Loucy (cell line): ENCODE results near the gene EIF2S1.

ENCODE experiments used
- H2AFZ ChIP-seq: fragments of 200-600 bp; sonication (generic); 2 replicates; pipeline ENCODE4 v1.6.0; 2016; ENCODE audit warnings: antibody characterized with exemption, mild to moderate bottlenecking, low read length, moderate library complexity
- H3F3A ChIP-seq: fragments of 200-600 bp; 2 replicates; pipeline ENCODE4 v1.6.0; 2016; ENCODE audit warnings: antibody characterized with exemption, low read depth, mild to moderate bottlenecking
- H3K27me3 ChIP-seq: fragments of 200-600 bp; sonication (generic); 2 replicates; pipeline ENCODE4 v1.6.1; 2014; ENCODE audit warnings: low read length, mild to moderate bottlenecking; ENCODE audit not compliant: insufficient read depth, poor library complexity, severe bottlenecking
- H3K36me3 ChIP-seq: fragments of 200-600 bp; sonication (generic); 2 replicates; pipeline ENCODE4 v1.6.1; 2016; ENCODE audit warnings: low read length; ENCODE audit not compliant: insufficient read depth
- H3K4me1 ChIP-seq: fragments of 200-600 bp; sonication (generic); 2 replicates; pipeline ENCODE4 v1.5.1; 2014; ENCODE audit warnings: low read length, mild to moderate bottlenecking; ENCODE audit not compliant: insufficient read depth, poor library complexity, severe bottlenecking
- H3K4me2 ChIP-seq: fragments of 200-600 bp; sonication (generic); 2 replicates; pipeline ENCODE4 v1.6.0; 2014; ENCODE audit warnings: antibody characterized with exemption, low read length, low read depth, mild to moderate bottlenecking; ENCODE audit not compliant: poor library complexity, severe bottlenecking
- H3K4me3 ChIP-seq: fragments of 200-600 bp; sonication (generic); 2 replicates; pipeline ENCODE4 v1.5.1; 2014; ENCODE audit warnings: low read length, mild to moderate bottlenecking, mixed read lengths; ENCODE audit not compliant: poor library complexity, severe bottlenecking
- H3K79me2 ChIP-seq: fragments of 200-600 bp; sonication (generic); 2 replicates; pipeline ENCODE4 v1.6.1; 2014; ENCODE audit warnings: low read length; ENCODE audit not compliant: insufficient read depth
- H3K9ac ChIP-seq: fragments of 200-600 bp; sonication (generic); 2 replicates; pipeline ENCODE4 v1.6.0; 2014; ENCODE audit warnings: mild to moderate bottlenecking, low read depth, low read length, moderate library complexity; ENCODE audit not compliant: poor library complexity, severe bottlenecking
- H3K9me2 ChIP-seq: fragments of 200-600 bp; sonication (generic); replicated peaks from 2 replicates; pipeline ENCODE4 v1.6.1; 2016; ENCODE audit warnings: low read depth, low read length, mixed read lengths
- H3K9me3 ChIP-seq: fragments of 200-600 bp; sonication (generic); 2 replicates; pipeline ENCODE4 v1.6.1; 2014; ENCODE audit warnings: mild to moderate bottlenecking, antibody characterized with exemption, low read length, low read depth; ENCODE audit not compliant: insufficient read depth
- H4K20me1 ChIP-seq: fragments of 200-600 bp; sonication (generic); 2 replicates; pipeline ENCODE4 v1.6.0; 2014; ENCODE audit warnings: antibody characterized with exemption, low read length, mild to moderate bottlenecking; ENCODE audit not compliant: insufficient read depth, poor library complexity, severe bottlenecking
- EZH2phosphoT487 ChIP-seq: fragments of 200-600 bp; IDR thresholded peaks from 2 replicates; pipeline ENCODE4 v1.6.1; 2018; ENCODE audit warnings: antibody characterized with exemption, mild to moderate bottlenecking, moderate library complexity, borderline replicate concordance
- TF ChIP-seq, protein P1 (sequence below): fragments of 200-600 bp; sonication (generic); conservative IDR thresholded peaks from 2 replicates; pipeline ENCODE4 v1.5.1; 2014; ENCODE audit warnings: mild to moderate bottlenecking, antibody characterized with exemption, low read length

Gene EIF2S1

DNA sequence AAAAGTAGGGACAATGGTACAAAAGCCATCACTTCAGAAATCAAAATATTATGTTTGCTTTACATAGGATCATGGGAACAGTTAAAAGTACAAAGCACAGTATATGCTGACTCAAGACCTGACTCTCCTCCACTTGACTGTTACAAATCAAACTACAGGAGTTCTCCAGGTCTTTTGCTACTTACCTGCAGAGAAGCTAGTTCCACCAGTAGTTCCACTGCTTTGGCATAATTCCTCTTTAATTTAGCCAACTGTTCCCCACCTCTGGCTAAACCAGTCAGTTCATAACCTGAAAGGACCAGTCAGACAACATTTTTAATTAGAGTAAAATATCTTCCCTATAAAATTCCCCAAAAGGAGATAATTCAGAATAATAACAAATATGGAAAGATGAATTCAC is 14.5 kb upstream of the EIF2S1 start:
- Histone ChIP-seq H3K4me3 (no peak overlapping the region), H3K9ac (no peak overlapping the region), H3K9me3 (no peaks in the 10 kb centered on the region), H3K4me1 (no peaks in the 10 kb centered on the region), H2AFZ (no peak overlapping the region), H3K79me2 (no peaks in the 10 kb centered on the region), H3K9me2 (no peaks in the 10 kb centered on the region), H3K4me2 (no peak overlapping the region), H3K27me3 (no peaks in the 10 kb centered on the region), H3F3A (no peaks in the 10 kb centered on the region), H4K20me1 (no peaks in the 10 kb centered on the region), H3K36me3 (peaks cover 41% of the 10 kb centered on the region; the same call in 1 of the 2 replicates)
- TF ChIP-seq EZH2phosphoT487 = no peak
- TF ChIP-seq, protein P1, sequence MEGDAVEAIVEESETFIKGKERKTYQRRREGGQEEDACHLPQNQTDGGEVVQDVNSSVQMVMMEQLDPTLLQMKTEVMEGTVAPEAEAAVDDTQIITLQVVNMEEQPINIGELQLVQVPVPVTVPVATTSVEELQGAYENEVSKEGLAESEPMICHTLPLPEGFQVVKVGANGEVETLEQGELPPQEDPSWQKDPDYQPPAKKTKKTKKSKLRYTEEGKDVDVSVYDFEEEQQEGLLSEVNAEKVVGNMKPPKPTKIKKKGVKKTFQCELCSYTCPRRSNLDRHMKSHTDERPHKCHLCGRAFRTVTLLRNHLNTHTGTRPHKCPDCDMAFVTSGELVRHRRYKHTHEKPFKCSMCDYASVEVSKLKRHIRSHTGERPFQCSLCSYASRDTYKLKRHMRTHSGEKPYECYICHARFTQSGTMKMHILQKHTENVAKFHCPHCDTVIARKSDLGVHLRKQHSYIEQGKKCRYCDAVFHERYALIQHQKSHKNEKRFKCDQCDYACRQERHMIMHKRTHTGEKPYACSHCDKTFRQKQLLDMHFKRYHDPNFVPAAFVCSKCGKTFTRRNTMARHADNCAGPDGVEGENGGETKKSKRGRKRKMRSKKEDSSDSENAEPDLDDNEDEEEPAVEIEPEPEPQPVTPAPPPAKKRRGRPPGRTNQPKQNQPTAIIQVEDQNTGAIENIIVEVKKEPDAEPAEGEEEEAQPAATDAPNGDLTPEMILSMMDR = no peak

DNA sequence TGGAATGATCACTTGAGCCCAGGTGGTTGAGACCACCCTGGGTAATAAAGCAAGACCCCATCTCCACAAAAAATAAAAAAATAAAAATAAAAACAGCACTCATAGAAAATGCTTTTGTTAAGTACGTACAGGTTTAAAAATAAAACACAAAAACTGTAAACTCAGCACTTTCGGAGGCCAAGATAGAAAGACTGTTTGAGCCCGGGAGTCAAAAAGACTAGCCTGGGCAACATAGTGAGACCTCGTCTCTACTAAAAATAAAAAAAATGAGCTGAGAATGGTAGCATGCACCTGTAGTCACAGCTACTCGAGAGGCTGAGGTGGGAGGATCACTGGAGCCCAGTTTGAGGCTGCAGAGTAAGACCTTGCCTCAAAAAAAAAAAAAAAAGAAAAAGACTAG is 8.1 kb upstream of the EIF2S1 start:
- Histone ChIP-seq H4K20me1 (no peaks in the 10 kb centered on the region), H3K9me2 (no peaks in the 10 kb centered on the region), H3K4me3 (no peak overlapping the region), H3K9ac (no peak overlapping the region), H3K9me3 (no peaks in the 10 kb centered on the region), H3K4me1 (peaks cover under 1% of the 10 kb centered on the region), H3K79me2 (peaks cover 9% of the 10 kb centered on the region; the same call in 1 of the 2 replicates), H3F3A (no peaks in the 10 kb centered on the region), H3K27me3 (no peaks in the 10 kb centered on the region), H3K36me3 (peaks cover 22% of the 10 kb centered on the region; the same call in 1 of the 2 replicates), H3K4me2 (no peak overlapping the region), H2AFZ (no peak overlapping the region)
- TF ChIP-seq, protein P1 = no peak
- no peak for TF ChIP-seq EZH2phosphoT487

DNA sequence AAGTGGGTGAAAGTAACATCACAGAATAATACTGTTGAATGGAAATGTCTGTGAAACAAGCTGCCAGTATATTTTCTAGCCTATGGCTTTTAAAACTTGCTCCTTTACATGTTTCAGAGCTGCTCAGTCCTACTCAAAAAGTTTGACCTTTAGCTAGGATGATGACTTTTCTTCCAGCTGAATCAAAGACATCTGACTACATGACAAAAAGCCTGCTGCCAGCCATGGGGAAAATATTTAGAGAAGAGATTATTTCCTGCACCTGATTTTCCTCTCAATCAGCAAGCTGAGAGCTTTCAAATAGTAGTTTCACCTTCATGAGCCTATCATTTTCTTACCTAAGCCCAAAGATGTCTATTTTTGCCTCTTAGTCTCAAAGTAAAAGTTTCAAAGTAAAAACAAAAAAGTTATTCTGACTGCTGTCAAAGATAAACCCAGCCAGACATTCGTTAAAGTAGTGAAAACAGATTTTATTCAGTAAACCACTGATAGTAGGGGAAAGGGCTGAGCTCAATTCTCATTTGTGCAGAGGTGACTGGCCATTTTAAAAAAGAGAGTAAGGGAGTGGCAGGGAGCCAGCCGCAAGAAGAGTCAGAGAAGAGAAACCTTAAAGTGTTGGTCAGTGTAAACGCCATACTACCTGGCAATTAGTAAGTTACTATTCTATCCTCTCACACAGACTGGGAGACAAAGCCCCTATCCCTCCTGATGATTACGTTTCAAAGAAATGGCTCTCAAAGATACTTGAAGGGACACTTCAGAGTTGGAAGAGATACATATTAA is 2.8 kb upstream of the EIF2S1 start:
- H3K79me2 ChIP-seq = peaks cover 52% of the 10 kb centered on the region
- no peak for TF ChIP-seq EZH2phosphoT487
- TF ChIP-seq, protein P1 = no peak
- no peaks in the 10 kb centered on the region for H3K36me3 ChIP-seq
- H2AFZ ChIP-seq = no peak overlapping the region
- H3K9me3 ChIP-seq = no peaks in the 10 kb centered on the region
- peaks cover 22% of the 10 kb centered on the region for H4K20me1 ChIP-seq
- peak overlapping the region; percentile 92 for H3K4me2 ChIP-seq
- no peaks in the 10 kb centered on the region for H3K27me3 ChIP-seq
- H3K9me2 ChIP-seq = no peaks in the 10 kb centered on the region
- peak overlapping the region; percentile 89 for H3K4me3 ChIP-seq
- peak overlapping the region; percentile 84 for H3K9ac ChIP-seq
- no peaks in the 10 kb centered on the region for H3F3A ChIP-seq
- H3K4me1 ChIP-seq = peaks cover 33% of the 10 kb centered on the region
